VCaP (cell line): ENCODE results near the gene EIF3K.

Experiments
- H3K27ac ChIP-seq: fragments of 450-650 bp; 2 replicates; pipeline ENCODE4 v1.5.1; 2017
- CTCF ChIP-seq: fragments of 450-650 bp; conservative IDR thresholded peaks from 2 replicates; pipeline ENCODE4 v1.5.1; 2017; ENCODE audit warnings: mild to moderate bottlenecking, moderate library complexity

Gene EIF3K

GRCh38 chr19:38674388-38675171 lies 55.6 kb downstream of the EIF3K start:
- no peak for TF ChIP-seq CTCF
- no peak overlapping the region for H3K27ac ChIP-seq

- no peak for TF ChIP-seq CTCF
- no peak overlapping the region for H3K27ac ChIP-seq
Measured at GRCh38 chr19:38675611-38676010, 56.6 kb downstream of the EIF3K start.

- no peak overlapping the region for H3K27ac ChIP-seq
- no peak for TF ChIP-seq CTCF
Measured at GRCh38 chr19:38676023-38676877, 57.3 kb downstream of the EIF3K start.

GRCh38 chr19:38676878-38677646 lies 58.1 kb downstream of the EIF3K start:
- TF ChIP-seq CTCF, result no peak
- H3K27ac ChIP-seq, result no peak overlapping the region

GRCh38 chr19:38678217-38678890 lies 59.4 kb downstream of the EIF3K start:
- no peak overlapping the region for H3K27ac ChIP-seq
- TF ChIP-seq CTCF, result no peak

GRCh38 chr19:38678891-38679494 lies 60.0 kb downstream of the EIF3K start:
- no peak overlapping the region for H3K27ac ChIP-seq

More at GRCh38 chr19:38678891-38679494, 60.0 kb downstream of the EIF3K start:
- no peak for TF ChIP-seq CTCF
